Activated CD4-positive, CD25-positive, alpha-beta regulatory T cell treated with anti-CD3 and anti-CD28 coated beads, Interleukin-2, amount 50 U/mL, for 16 hours (primary cell): ENCODE measurements around the gene RALB.
"Not testable (repeated sequence)": the region's sequence is repeated elsewhere in the genome, so short reads cannot be mapped to it uniquely, and the experiment has no call there.

Experiments
- DNase-seq: peaks from one replicate; pipeline ENCODE4 v3.0.0-alpha.2; 2020; ENCODE audit warnings: low read depth, low spot score

The RALB gene

GRCh38 chr2:120243211-120243610 lies 9.4 kb upstream of the RALB start:
- DNase-seq = no peak

GRCh38 chr2:120243875-120244553 lies 8.6 kb upstream of the RALB start:
- DNase-seq = no peak

GRCh38 chr2:120244656-120245519 lies 7.8 kb upstream of the RALB start:
- DNase-seq = no peak

- DNase-seq = no peak
Observed at GRCh38 chr2:120245520-120246332, 6.9 kb upstream of the RALB start.

GRCh38 chr2:120246546-120247300 lies 5.9 kb upstream of the RALB start:
- no peak for DNase-seq

GRCh38 chr2:120247851-120248250 lies 4.8 kb upstream of the RALB start:
- no peak for DNase-seq

- no peak for DNase-seq
Observed at GRCh38 chr2:120250640-120251039, 2.0 kb upstream of the RALB start.

GRCh38 chr2:120251078-120251477 lies 1.6 kb upstream of the RALB start:
- no peak for DNase-seq

GRCh38 chr2:120251880-120252224 lies 800 bp upstream of the RALB start:
- DNase-seq = no peak

- DNase-seq = no peak
Observed at GRCh38 chr2:120253021-120253882, 600 bp downstream of the RALB start.

- DNase-seq = no peak
Observed at GRCh38 chr2:120254178-120254577, 1.5 kb downstream of the RALB start.

- DNase-seq = no peak
Observed at GRCh38 chr2:120255071-120255470, 2.4 kb downstream of the RALB start.

GRCh38 chr2:120255986-120256650 lies 3.5 kb downstream of the RALB start:
- no peak for DNase-seq

- no peak for DNase-seq
Observed at GRCh38 chr2:120256651-120257000, 4.0 kb downstream of the RALB start.

GRCh38 chr2:120257522-120257921 lies 4.9 kb downstream of the RALB start:
- DNase-seq = no peak

GRCh38 chr2:120258196-120258595 lies 5.5 kb downstream of the RALB start:
- no peak for DNase-seq

- DNase-seq = not testable (repeated sequence)
Observed at GRCh38 chr2:120259939-120260338, 7.3 kb downstream of the RALB start.

- no peak for DNase-seq
Observed at GRCh38 chr2:120260736-120261135, 8.1 kb downstream of the RALB start.

GRCh38 chr2:120261387-120262006 lies 8.8 kb downstream of the RALB start:
- DNase-seq = no peak

- no peak for DNase-seq
Observed at GRCh38 chr2:120262150-120262549, 9.5 kb downstream of the RALB start.
